SK-N-SH treated with all-trans-retinoic acid at 6 μM for 48 hours (cell line): Measurements from ENCODE around the gene MTA3.

Experiments used
- ARNTL ChIP-seq: fragments of 450-650 bp; formaldehyde crosslinking; IDR thresholded peaks from 2 replicates; pipeline ENCODE4 v1.5.0; 2020; ENCODE audit warnings: low read depth, mild to moderate bottlenecking, moderate library complexity, borderline replicate concordance
- BACH2 ChIP-seq: fragments of 250-450 bp; sonication (Bioruptor Pico); IDR thresholded peaks from 2 replicates; pipeline ENCODE4 v1.9.0; 2021; ENCODE audit warnings: mild to moderate bottlenecking, borderline replicate concordance
- CSDC2 ChIP-seq: fragments of 250-450 bp; sonication (Bioruptor Pico); IDR thresholded peaks from 2 replicates; pipeline ENCODE4 v1.5.0; 2020; ENCODE audit warnings: mild to moderate bottlenecking, moderate library complexity
- CSRNP3 ChIP-seq: fragments of 250-450 bp; sonication (Bioruptor Pico); IDR thresholded peaks from 2 replicates; pipeline ENCODE4 v1.5.1; 2021; ENCODE audit warnings: mild to moderate bottlenecking, moderate library complexity
- PATZ1 ChIP-seq: fragments of 250-450 bp; sonication (Bioruptor Pico); IDR thresholded peaks from 2 replicates; pipeline ENCODE4 v1.8.0; 2020; ENCODE audit warnings: mild to moderate bottlenecking, moderate library complexity, borderline replicate concordance
- PPARA ChIP-seq: fragments of 250-450 bp; sonication (Bioruptor Pico); IDR thresholded peaks from 2 replicates; pipeline ENCODE4 v1.5.0; 2020; ENCODE audit warnings: mild to moderate bottlenecking, borderline replicate concordance
- RARB ChIP-seq: fragments of 250-450 bp; sonication (Bioruptor Pico); IDR thresholded peaks from 2 replicates; pipeline ENCODE4 v1.8.0; 2021; ENCODE audit warnings: mild to moderate bottlenecking, moderate library complexity
- TCF4 ChIP-seq: fragments of 250-450 bp; sonication (Bioruptor Pico); IDR thresholded peaks from 2 replicates; pipeline ENCODE4 v1.8.0; 2021; ENCODE audit warnings: mild to moderate bottlenecking, moderate library complexity, borderline replicate concordance
- ZC3H10 ChIP-seq: fragments of 250-450 bp; sonication (Bioruptor Pico); IDR thresholded peaks from 2 replicates; pipeline ENCODE4 v1.5.1; 2021; ENCODE audit warnings: mild to moderate bottlenecking, moderate library complexity
- ZFP3 ChIP-seq: fragments of 250-450 bp; sonication (Bioruptor Pico); IDR thresholded peaks from 2 replicates; pipeline ENCODE4 v1.5.0; 2020; ENCODE audit warnings: mild to moderate bottlenecking, moderate library complexity
- ZFP30 ChIP-seq: fragments of 450-650 bp; formaldehyde crosslinking; IDR thresholded peaks from 2 replicates; pipeline ENCODE4 v1.5.0; 2022; ENCODE audit warnings: mild to moderate bottlenecking, moderate library complexity
- ZNF565 ChIP-seq: fragments of 450-650 bp; formaldehyde crosslinking; conservative IDR thresholded peaks from 2 replicates; pipeline ENCODE4 v1.5.0; 2020; ENCODE audit warnings: low read depth, mild to moderate bottlenecking, moderate library complexity
- ZNF70 ChIP-seq: fragments of 450-650 bp; formaldehyde crosslinking; IDR thresholded peaks from 2 replicates; pipeline ENCODE4 v1.5.0; 2020; ENCODE audit warnings: mild to moderate bottlenecking, moderate library complexity
- ZNF8 ChIP-seq: fragments of 450-650 bp; formaldehyde crosslinking; IDR thresholded peaks from 2 replicates; pipeline ENCODE4 v1.5.0; 2020; ENCODE audit warnings: mild to moderate bottlenecking, moderate library complexity

GRCh38 chr2:42796427-42797248 lies 228.2 kb downstream of the MTA3 start:
- TF ChIP-seq ARNTL (CRISPR knock-in tag) (no peak), CSRNP3 (CRISPR knock-in tag) (no peak), ZNF8 (CRISPR knock-in tag) (no peak), ZFP30 (CRISPR knock-in tag) (no peak), CSDC2 (no peak), ZNF565 (CRISPR knock-in tag) (no peak), RARB (no peak), ZNF70 (CRISPR knock-in tag) (no peak), TCF4 (CRISPR knock-in tag) (no peak), PATZ1 (CRISPR knock-in tag) (no peak), BACH2 (CRISPR knock-in tag) (no peak), PPARA (CRISPR knock-in tag) (no peak), ZFP3 (CRISPR knock-in tag) (no peak), ZC3H10 (CRISPR knock-in tag) (no peak)
